ENCODE results near the gene DEFB112.
A peak's percentile ranks its signal among the peaks of the same experiment; 100 is the strongest.

Gene DEFB112

GRCh38 chr6:50089911-50090310 lies 40.2 kb upstream of the DEFB112 start:
- H3K4me3 ChIP-seq (ENCODE audit: low read depth, low read length): no peak overlapping the region
- no peak for TF ChIP-seq CTCF (IDR thresholded peaks at IDR 0.05; ENCODE audit: borderline replicate concordance, insufficient read depth, low read depth, low read length)

- no peak for TF ChIP-seq CTCF (IDR thresholded peaks at IDR 0.05; ENCODE audit: borderline replicate concordance, insufficient read depth, low read depth, low read length)
- H3K4me3 ChIP-seq (ENCODE audit: low read depth, low read length): no peak overlapping the region
Measured at GRCh38 chr6:50087231-50087954, 37.7 kb upstream of the DEFB112 start.

GRCh38 chr6:50077385-50077784 lies 27.7 kb upstream of the DEFB112 start:
- no peak for TF ChIP-seq CTCF (IDR thresholded peaks at IDR 0.05; ENCODE audit: borderline replicate concordance, insufficient read depth, low read depth, low read length)
- no peak overlapping the region for H3K4me3 ChIP-seq (ENCODE audit: low read depth, low read length)

- TF ChIP-seq CTCF (IDR thresholded peaks at IDR 0.05; ENCODE audit: borderline replicate concordance, insufficient read depth, low read depth, low read length): no peak
- H3K4me3 ChIP-seq (ENCODE audit: low read depth, low read length): no peak overlapping the region
Measured at GRCh38 chr6:50076431-50076830, 26.7 kb upstream of the DEFB112 start.

- no peak for TF ChIP-seq CTCF (IDR thresholded peaks at IDR 0.05; ENCODE audit: borderline replicate concordance, insufficient read depth, low read depth, low read length)
- no peak overlapping the region for H3K4me3 ChIP-seq (ENCODE audit: low read depth, low read length)
Measured at GRCh38 chr6:50071921-50072320, 22.2 kb upstream of the DEFB112 start.

- TF ChIP-seq CTCF (IDR thresholded peaks at IDR 0.05; ENCODE audit: borderline replicate concordance, insufficient read depth, low read depth, low read length): no peak
- H3K4me3 ChIP-seq (ENCODE audit: low read depth, low read length): no peak overlapping the region
Measured at GRCh38 chr6:50070101-50070500, 20.4 kb upstream of the DEFB112 start.

GRCh38 chr6:50062051-50062450 lies 12.3 kb upstream of the DEFB112 start:
- TF ChIP-seq CTCF (IDR thresholded peaks at IDR 0.05; ENCODE audit: borderline replicate concordance, insufficient read depth, low read depth, low read length): peak; percentile 32; the same call in 1 of the 2 replicates
- no peak overlapping the region for H3K4me3 ChIP-seq (ENCODE audit: low read depth, low read length)

Measured in GM12875 (cell line).